HG03571 (cell line): ENCODE results near the gene CYP3A4.
"Not testable (repeated sequence)": the region's sequence is repeated elsewhere in the genome, so short reads cannot be mapped to it uniquely, and the experiment has no call there.

Source experiments
- ATAC-seq: cut with Tn5 transposase; IDR thresholded peaks from one replicate; pipeline ENCODE4 v1.9.1; 2021; ENCODE audit not compliant: unreplicated experiment

CYP3A4 gene

GRCh38 chr7:99755085-99755484, 28.9 kb downstream of the CYP3A4 start:
- no peak for ATAC-seq

DNA sequence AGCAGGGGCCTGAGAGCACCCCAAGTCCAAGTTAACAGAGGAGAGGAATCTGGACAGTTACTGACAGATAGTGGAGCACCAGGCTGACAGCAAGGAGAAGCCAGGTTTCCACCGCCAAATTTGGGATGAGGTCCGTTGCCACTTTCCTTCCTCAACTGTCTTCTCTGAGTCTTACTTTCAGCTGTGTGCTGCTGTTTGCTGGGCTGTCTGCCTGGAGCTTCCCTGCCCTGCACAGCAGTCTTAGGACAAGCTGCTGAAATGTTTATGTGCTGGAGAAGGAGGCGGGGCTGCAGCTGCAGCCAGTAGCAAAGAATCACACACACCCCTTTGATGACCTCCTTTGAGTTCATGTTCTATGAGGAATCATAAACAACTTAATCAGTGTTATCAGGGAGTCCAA, 31.6 kb downstream of the CYP3A4 start:
- ATAC-seq, result no peak

DNA sequence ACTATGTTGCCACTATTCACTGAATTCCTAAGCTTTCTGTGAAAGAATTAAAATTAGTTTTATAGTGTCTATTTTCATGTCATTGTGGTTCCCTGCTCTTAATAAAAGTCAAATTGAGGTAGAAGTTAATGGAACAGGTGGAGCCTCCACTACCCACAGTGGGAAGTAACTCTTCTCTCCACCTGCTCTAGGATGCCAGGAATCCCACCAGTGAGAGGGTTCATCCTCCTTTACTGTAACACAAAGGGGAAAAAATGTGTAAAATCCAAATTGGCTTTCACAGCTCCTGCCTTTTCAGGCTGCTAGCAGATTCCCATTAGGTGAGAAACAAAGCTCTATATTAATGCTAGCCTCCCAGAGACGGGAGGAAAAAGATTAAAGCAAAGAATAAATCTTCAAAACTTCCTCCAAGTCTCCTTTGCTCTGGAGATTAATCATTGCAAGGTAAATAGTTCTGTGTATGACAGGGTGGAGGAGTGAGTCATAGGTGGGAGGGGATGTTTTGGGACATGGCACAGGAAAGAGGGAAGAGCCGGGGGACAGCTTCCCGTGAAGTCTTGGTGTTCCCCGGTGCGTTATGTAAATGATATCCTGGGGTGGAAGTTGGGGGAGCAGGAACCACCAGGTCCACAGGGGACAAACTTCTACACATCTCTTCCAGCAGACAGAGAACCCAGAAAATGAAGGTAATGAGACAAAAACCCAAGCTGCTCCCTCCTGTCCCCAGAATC, 32.5 kb downstream of the CYP3A4 start:
- ATAC-seq, result not testable (repeated sequence)

DNA sequence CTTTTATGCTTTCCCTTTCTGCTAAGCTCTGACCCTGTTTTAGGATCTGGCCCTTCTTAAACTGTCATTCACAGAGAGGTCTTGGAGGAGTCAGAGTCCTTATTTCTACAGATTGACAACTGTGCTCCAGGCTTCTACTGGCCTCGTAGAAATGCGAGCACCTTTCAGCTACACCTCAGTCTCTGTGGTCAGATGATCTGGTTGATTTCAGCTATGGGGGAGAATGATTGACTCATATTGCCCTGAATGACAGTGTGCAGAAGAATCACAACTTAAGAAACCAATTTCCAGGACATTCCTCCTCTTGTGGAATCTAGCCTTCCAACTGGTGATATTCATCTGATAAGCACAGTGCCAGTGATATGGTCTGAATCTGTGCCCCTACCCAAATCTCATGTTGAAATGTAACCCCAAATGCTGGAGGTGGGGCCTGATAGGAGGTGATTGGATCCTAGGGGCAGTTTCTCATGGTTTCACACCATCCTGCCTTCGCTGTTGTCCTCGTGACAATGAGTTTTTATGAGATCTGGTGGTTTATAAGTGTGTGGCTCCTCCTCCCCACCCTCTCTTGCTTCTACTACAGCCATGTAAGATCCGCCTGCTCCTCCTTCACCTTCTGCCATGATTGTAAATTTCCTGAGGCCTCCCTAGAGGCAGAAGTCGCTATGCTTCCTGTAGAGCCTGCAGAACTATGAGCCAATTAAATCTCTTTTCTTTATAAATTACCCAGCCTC, 35.0 kb downstream of the CYP3A4 start:
- no peak for ATAC-seq

- ATAC-seq, result not testable (repeated sequence)
Measured at GRCh38 chr7:99746915-99747314, 37.1 kb downstream of the CYP3A4 start.

GRCh38 chr7:99745395-99745794, 38.6 kb downstream of the CYP3A4 start:
- not testable (repeated sequence) for ATAC-seq

GRCh38 chr7:99742737-99743394, 41.1 kb downstream of the CYP3A4 start:
- no peak for ATAC-seq

DNA sequence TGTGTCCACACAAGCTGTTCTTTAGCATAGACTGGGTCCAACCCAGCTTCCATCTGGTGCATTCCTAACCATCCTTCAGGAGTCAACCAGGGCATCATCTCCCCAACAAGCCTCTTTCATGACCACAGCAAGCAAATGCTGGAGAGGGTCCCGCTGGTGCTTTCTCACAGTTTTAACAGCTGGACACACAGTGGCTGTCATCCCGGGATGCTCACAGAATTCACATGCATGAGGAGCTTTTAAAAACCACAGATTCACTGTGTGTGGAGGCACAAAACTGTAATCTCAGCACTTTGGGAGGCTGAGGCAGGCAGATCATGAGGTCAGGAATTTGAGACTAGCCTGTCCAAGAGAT, 42.6 kb downstream of the CYP3A4 start:
- ATAC-seq, result no peak

- no peak for ATAC-seq
Measured at GRCh38 chr7:99740573-99741440, 43.2 kb downstream of the CYP3A4 start.

- ATAC-seq, result no peak
Measured at GRCh38 chr7:99739699-99740572, 44.0 kb downstream of the CYP3A4 start.

- ATAC-seq, result no peak
Measured at GRCh38 chr7:99737726-99738125, 46.3 kb downstream of the CYP3A4 start.

DNA sequence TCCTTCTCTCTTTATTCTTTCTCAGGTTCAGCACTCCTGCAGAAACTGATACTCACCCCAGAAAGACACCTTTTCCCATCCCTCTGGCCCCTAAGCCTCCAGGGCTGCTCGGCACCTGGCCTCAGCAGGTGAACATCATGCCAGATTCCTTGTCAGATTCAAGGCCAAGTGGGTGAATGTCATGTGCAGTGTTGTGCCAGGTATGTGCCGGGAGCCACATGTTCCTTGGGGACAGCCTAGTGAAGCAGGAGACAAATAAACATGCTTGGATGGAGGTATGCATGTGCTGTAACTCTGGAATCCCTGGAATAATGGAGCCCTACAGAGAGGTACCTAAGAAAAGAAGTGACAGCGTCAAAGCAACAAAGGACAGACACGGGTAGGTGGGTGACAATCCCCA, 47.3 kb downstream of the CYP3A4 start:
- not testable (repeated sequence) for ATAC-seq

- ATAC-seq, result no peak
Measured at GRCh38 chr7:99734987-99735386, 49.0 kb downstream of the CYP3A4 start, which contains the start of gene CYP3A7. Gene CYP3A7 (minus strand): TSS chr7:99735196. CDS start chr7:99735093, 103 bp downstream.

GRCh38 chr7:99733448-99733847, 50.5 kb downstream of the CYP3A4 start:
- no peak for ATAC-seq

DNA sequence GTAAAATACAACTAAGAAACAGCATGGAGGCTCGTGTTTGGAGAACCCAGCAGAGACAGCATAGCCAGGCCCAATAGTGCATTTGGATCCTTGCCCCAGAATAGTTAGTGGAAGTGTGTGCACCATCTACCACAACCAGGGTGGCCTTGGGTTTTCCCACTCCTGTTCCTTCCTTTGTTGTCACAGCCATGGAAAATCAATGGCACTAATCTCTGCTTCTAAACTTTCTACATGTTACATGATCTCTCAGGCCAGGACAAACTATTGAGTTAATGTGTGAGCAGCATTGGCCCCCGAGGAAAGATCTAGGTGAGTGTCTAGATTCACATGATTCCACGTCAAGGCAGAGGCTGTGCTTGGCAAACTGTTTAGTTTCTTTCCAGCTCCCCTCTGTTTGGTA, 51.0 kb downstream of the CYP3A4 start:
- ATAC-seq, result no peak

- ATAC-seq, result no peak
Measured at GRCh38 chr7:99731638-99732374, 52.2 kb downstream of the CYP3A4 start.

- ATAC-seq, result no peak
Measured at GRCh38 chr7:99730992-99731391, 53.0 kb downstream of the CYP3A4 start.

DNA sequence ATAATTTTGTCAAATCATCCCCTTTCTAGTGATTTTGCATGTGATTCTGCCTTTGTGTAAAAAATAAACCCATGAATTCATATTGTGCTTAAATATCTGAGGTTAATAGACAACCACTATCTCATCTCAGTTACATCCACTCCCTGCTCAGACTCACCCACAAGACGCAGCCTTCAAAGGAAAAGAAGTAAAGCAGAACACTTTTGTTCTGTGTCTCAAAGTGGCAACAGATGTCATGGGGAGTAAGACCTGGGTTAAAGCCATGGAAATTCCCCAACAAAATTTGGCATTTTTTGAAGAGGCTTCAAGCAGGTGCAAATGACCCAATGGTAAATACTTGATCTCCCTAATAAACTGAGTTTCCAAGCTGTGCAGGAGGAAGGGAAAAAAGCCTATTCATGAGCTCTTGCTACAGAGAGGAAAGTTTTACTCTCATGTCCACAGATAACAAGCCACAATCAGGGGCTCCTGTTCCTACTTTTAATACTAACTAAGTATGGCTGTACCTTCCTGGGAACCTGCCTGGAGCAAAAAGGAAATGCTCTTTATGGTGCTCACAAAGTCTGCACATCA, 53.7 kb downstream of the CYP3A4 start:
- ATAC-seq, result no peak
